Calu3 (cell line): ENCODE measurements around the gene CACUL1. TPM values are rescaled to one million over a fixed set of nuclear protein-coding genes. Genes with fewer than 3 reads are reported as not detected.

Source experiments
- BruUV-seq: library from RNA; stranded (reverse); fragments of 400-500 nt; replicated peaks from 2 replicates; lab custom pipeline; 2021; lab: Mats Ljungman, UMichigan
- CTCF ChIA-PET: fragments of 300-600 bp; sonication (Branson Sonifier 250); formaldehyde crosslinking; loops from one replicate; lab custom pipeline; 2022; ENCODE audit warnings: antibody characterized with exemption; lab: Charles Lee
- DNase-seq: peaks from one replicate; pipeline ENCODE4 v3.0.0; 2022
- H3K27ac Mint-ChIP-seq: one replicate; pipeline ENCODE4 v1.8.0; 2022; ENCODE audit warnings: mixed read lengths; ENCODE audit not compliant: unreplicated experiment
- H3K27me3 Mint-ChIP-seq: one replicate; pipeline ENCODE4 v1.8.0; 2022; ENCODE audit warnings: mixed read lengths; ENCODE audit not compliant: unreplicated experiment
- H3K36me3 Mint-ChIP-seq: one replicate; pipeline ENCODE4 v1.8.0; 2022; ENCODE audit warnings: mild to moderate bottlenecking, moderate library complexity, mixed read lengths; ENCODE audit not compliant: insufficient read depth, unreplicated experiment
- H3K4me1 Mint-ChIP-seq: one replicate; pipeline ENCODE4 v1.8.0; 2022; ENCODE audit warnings: mild to moderate bottlenecking, low read depth, mixed read lengths; ENCODE audit not compliant: unreplicated experiment
- H3K4me3 Mint-ChIP-seq: one replicate; pipeline ENCODE4 v1.8.0; 2022; ENCODE audit warnings: mild to moderate bottlenecking, low read depth, moderate library complexity, mixed read lengths; ENCODE audit not compliant: unreplicated experiment
- H3K9me3 Mint-ChIP-seq: one replicate; pipeline ENCODE4 v1.8.0; 2022; ENCODE audit warnings: low read depth, mixed read lengths; ENCODE audit not compliant: unreplicated experiment
- CTCF ChIP-seq: fragments of 200-600 bp; IDR thresholded peaks from one replicate; pipeline ENCODE4 v1.8.0; 2022; ENCODE audit warnings: antibody characterized with exemption; ENCODE audit not compliant: unreplicated experiment
- intact Hi-C: fragments of 100-400 bp; cut with micrococcal nuclease; formaldehyde crosslinking; loops from one replicate; pipeline ENCODE4 v1.10.0; 2022; ENCODE audit not compliant: unreplicated experiment
- total RNA-seq: library from RNA; stranded (reverse); gene quantifications from 2 replicates; pipeline ENCODE4 v1.2.3, GENCODE V29; 2022

Gene CACUL1
- total RNA-seq, 1 experiment from 2014 or later = 44.6 TPM

GRCh38 chr10:118773041-118773440 lies 18.3 kb upstream of the CACUL1 start:
- CTCF ChIA-PET = no interaction called here
- H3K36me3 Mint-ChIP-seq = peaks cover 5% of the 10 kb centered on the region
- DNase-seq = no peak
- H3K27me3 Mint-ChIP-seq = no peaks in the 10 kb centered on the region
- no peak overlapping the region for H3K4me3 Mint-ChIP-seq
- TF ChIP-seq CTCF = no peak
- no TSS peak for BruUV-seq
- peaks cover 10% of the 10 kb centered on the region for H3K4me1 Mint-ChIP-seq
- intact Hi-C loops = no loop called here
- H3K9me3 Mint-ChIP-seq = peaks cover 8% of the 10 kb centered on the region
- no peak overlapping the region for H3K27ac Mint-ChIP-seq

- intact Hi-C loops = no loop called here
- CTCF ChIA-PET = no interaction called here
- Mint-ChIP-seq H3K27ac (no peak overlapping the region), H3K9me3 (peaks cover 6% of the 10 kb centered on the region), H3K36me3 (peaks cover 5% of the 10 kb centered on the region), H3K4me1 (peaks cover 10% of the 10 kb centered on the region), H3K4me3 (no peak overlapping the region), H3K27me3 (no peaks in the 10 kb centered on the region)
- BruUV-seq = no TSS peak
- DNase-seq = no peak
- TF ChIP-seq CTCF = no peak
Observed at GRCh38 chr10:118771976-118772375, 17.2 kb upstream of the CACUL1 start.

- no TSS peak for BruUV-seq
- H3K27ac Mint-ChIP-seq = peak overlapping the region; percentile 25
Observed at GRCh38 chr10:118769898-118770600, 15.3 kb upstream of the CACUL1 start.

More at GRCh38 chr10:118769898-118770600, 15.3 kb upstream of the CACUL1 start:
- H3K4me3 Mint-ChIP-seq = no peak overlapping the region
- intact Hi-C loops = no loop called here
- no peaks in the 10 kb centered on the region for H3K27me3 Mint-ChIP-seq
- no peak for TF ChIP-seq CTCF
- H3K4me1 Mint-ChIP-seq = peaks cover 10% of the 10 kb centered on the region
- CTCF ChIA-PET = interaction anchor here (0.7 kb wide), 1 partner anchor 202 kb away, joined by 3 read pairs; no protein-coding TSS in a partner anchor
- peaks cover 6% of the 10 kb centered on the region for H3K9me3 Mint-ChIP-seq
- DNase-seq = no peak
- peaks cover 5% of the 10 kb centered on the region for H3K36me3 Mint-ChIP-seq
